ENCODE results near the gene TMF1. TPM values are rescaled to one million over a fixed set of nuclear protein-coding genes. Genes with fewer than 3 reads are reported as not detected.
A peak's percentile ranks its signal among the peaks of the same experiment; 100 is the strongest.

Gene TMF1
- polyA plus RNA-seq, 6 donors from 2014 or later: 26.1 to 65.0 (median 54.4) TPM

DNA sequence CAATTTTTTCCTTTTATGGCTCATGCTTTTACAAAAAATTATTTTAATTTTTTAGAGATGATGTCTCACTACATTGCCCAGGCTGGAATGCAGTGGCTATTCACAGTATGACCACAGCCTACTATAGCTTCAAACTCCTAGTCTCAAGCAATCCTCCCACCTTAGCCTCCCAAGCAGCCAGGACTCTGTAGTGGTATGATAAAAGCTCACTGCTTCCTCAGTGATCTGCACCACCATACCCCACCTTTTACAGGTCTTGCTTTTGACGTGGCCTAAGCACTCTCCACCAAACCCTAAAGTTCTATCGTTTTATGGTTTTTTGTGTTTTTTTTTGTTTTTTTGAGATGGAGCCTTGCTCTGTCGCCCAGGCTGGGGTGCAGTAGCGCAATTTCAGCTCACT is 14.0 kb upstream of the TMF1 start:
- no peaks in the 10 kb centered on the region for H3K9me3 Mint-ChIP-seq
- H3K36me3 Mint-ChIP-seq: peaks cover 7 to 15% of the 10 kb centered on the region in 2 donors
- ATAC-seq (ENCODE audit: low read depth in 2 of 2): no peak
- H3K4me3 Mint-ChIP-seq: no peak overlapping the region
- no peaks in the 10 kb centered on the region for H3K27me3 Mint-ChIP-seq
- no peak for DNase-seq
- no peak overlapping the region for H3K27ac Mint-ChIP-seq
- H3K4me1 Mint-ChIP-seq: peaks cover 0 to 16% (median 7%) of the 10 kb centered on the region in 3 donors

GRCh38 chr3:69065318-69065964 is 13.3 kb upstream of the TMF1 start:
- H3K36me3 Mint-ChIP-seq: peaks cover 7 to 13% of the 10 kb centered on the region in 2 donors
- DNase-seq (no peak), ATAC-seq (ENCODE audit: low read depth in 2 of 2) (no peak)
- peak overlapping the region in 2 of 6 donors; percentile 49 to 57 for H3K27ac Mint-ChIP-seq
- H3K4me3 Mint-ChIP-seq: no peak overlapping the region
- no peaks in the 10 kb centered on the region for H3K9me3 Mint-ChIP-seq
- H3K27me3 Mint-ChIP-seq: no peaks in the 10 kb centered on the region
- H3K4me1 Mint-ChIP-seq: peaks cover 0 to 12% (median 0%) of the 10 kb centered on the region in 3 donors

DNA sequence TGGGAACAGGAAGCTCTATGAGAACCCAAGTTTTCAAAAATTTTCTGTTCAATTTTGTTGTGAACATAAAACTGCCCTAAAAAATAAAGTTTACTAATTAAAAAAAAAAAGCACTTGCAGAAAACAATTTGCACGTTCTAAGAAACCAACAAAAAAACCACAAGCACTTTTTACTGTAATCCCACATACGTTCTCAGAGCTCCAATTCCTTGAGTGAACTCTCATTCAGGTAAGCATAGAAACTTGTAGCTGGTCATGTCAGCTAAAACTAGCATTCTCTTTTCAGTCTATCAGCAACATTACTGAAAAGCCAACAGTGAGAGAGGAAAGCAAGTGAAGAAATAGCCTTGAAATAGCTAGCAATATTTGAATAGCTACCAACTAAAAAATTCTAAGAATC is 11.5 kb upstream of the TMF1 start:
- H3K4me1 Mint-ChIP-seq: peaks cover 13 to 23% (median 13%) of the 10 kb centered on the region in 3 donors
- no peaks in the 10 kb centered on the region for H3K9me3 Mint-ChIP-seq
- peaks cover 19 to 23% of the 10 kb centered on the region in 2 donors for H3K36me3 Mint-ChIP-seq
- no peak overlapping the region for H3K4me3 Mint-ChIP-seq
- H3K27me3 Mint-ChIP-seq: no peaks in the 10 kb centered on the region
- no peak for DNase-seq
- ATAC-seq (ENCODE audit: low read depth in 2 of 2): no peak
- peak overlapping the region in 3 of 6 donors; percentile 6 to 33 (median 19) for H3K27ac Mint-ChIP-seq

- H3K36me3 Mint-ChIP-seq: peaks cover 26 to 27% of the 10 kb centered on the region in 2 donors
- H3K4me3 Mint-ChIP-seq: no peak overlapping the region
- H3K27me3 Mint-ChIP-seq: no peaks in the 10 kb centered on the region
- DNase-seq: no peak
- peaks cover 18 to 34% (median 19%) of the 10 kb centered on the region in 3 donors for H3K4me1 Mint-ChIP-seq
- ATAC-seq (ENCODE audit: low read depth in 2 of 2): no peak
- no peaks in the 10 kb centered on the region for H3K9me3 Mint-ChIP-seq
- H3K27ac Mint-ChIP-seq: peak overlapping the region; percentile 80 to 98 (median 92)
Observed at GRCh38 chr3:69059688-69060087, 7.6 kb upstream of the TMF1 start.

DNA sequence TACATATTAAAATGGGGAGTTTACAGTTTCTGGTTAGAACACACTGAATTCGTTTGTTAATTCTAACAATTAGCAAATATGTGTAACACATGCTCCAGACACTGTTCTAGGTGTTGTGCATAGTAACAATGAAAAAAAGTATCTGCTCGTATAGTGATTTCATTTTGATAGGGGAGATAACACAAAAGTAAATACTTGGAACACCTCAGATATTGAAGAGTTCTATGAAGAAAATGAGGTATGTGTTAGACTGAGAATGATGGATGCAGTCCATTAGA is 6.8 kb upstream of the TMF1 start:
- Mint-ChIP-seq H3K4me1 (peaks cover 18 to 34% (median 19%) of the 10 kb centered on the region in 3 donors), H3K27ac (peak overlapping the region; percentile 80 to 98 (median 92)), H3K9me3 (no peaks in the 10 kb centered on the region), H3K27me3 (no peaks in the 10 kb centered on the region), H3K36me3 (peaks cover 26 to 27% of the 10 kb centered on the region in 2 donors), H3K4me3 (peak overlapping the region in 7 of 8 donors; percentile 5 to 82 (median 65))
- DNase-seq (no peak), ATAC-seq (ENCODE audit: low read depth in 2 of 2) (no peak)

DNA sequence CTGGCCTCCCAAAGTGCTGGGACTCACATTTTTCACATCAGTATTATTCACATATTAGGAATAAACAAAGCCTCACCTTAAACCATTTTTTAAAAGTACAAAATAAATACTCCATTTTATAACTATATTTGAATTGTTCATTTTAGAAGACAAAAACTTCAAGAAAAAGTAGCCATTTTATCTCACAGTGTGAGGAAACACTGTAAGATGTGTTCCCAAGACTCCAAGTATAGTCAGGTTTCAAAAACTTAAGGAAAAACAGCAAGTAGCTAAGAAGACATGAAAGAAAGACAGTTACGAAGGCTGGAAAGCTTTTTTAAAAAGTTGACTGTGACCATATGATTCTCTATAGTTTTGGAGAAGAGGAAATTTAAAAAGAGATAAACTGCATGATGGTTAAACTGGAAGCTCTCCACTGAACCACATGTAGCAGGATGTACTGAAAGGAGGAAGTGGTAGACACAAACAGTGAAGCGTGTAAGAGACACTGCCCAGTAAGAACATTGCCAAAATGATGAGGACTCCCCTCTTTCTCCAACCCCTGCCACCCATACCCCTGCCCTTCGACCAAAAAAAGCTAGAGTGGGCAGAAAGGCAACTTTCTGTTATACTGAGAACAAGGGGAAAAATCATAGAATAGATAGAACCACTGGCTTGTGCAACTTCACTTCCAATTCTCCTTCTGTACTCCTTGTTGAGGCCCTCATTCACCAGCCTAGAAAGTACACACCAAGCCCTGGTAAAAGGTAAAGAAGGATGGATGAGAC is 6.2 kb upstream of the TMF1 start:
- no peaks in the 10 kb centered on the region for H3K27me3 Mint-ChIP-seq
- DNase-seq (peak; percentile 70), ATAC-seq (ENCODE audit: low read depth in 2 of 2) (peak; percentile 100)
- peak overlapping the region; percentile 5 to 82 (median 70) for H3K4me3 Mint-ChIP-seq
- peak overlapping the region; percentile 80 to 98 (median 92) for H3K27ac Mint-ChIP-seq
- H3K4me1 Mint-ChIP-seq: peaks cover 18 to 34% (median 19%) of the 10 kb centered on the region in 3 donors
- peaks cover 26 to 27% of the 10 kb centered on the region in 2 donors for H3K36me3 Mint-ChIP-seq
- no peaks in the 10 kb centered on the region for H3K9me3 Mint-ChIP-seq

GRCh38 chr3:69052472-69052898 is 352 bp upstream of the TMF1 start:
- H3K36me3 Mint-ChIP-seq: peaks cover 9 to 14% of the 10 kb centered on the region in 2 donors

GRCh38 chr3:69048990-69049389 is 3.1 kb downstream of the TMF1 start:
- Mint-ChIP-seq H3K27me3 (no peaks in the 10 kb centered on the region), H3K4me1 (peaks cover 34 to 51% (median 35%) of the 10 kb centered on the region in 3 donors)
- no peak for DNase-seq

More at GRCh38 chr3:69052472-69052898, 352 bp upstream of the TMF1 start:
- Mint-ChIP-seq H3K4me1 (peaks cover 25 to 50% (median 31%) of the 10 kb centered on the region in 3 donors), H3K27me3 (no peaks in the 10 kb centered on the region), H3K9me3 (no peaks in the 10 kb centered on the region), H3K27ac (peak overlapping the region; percentile 99), H3K4me3 (peak overlapping the region; percentile 96 to 100 (median 98))
- no peak for DNase-seq
- no peak for ATAC-seq (ENCODE audit: low read depth in 2 of 2)

GRCh38 chr3:69044608-69045007 is 7.5 kb downstream of the TMF1 start:
- Mint-ChIP-seq H3K9me3 (no peaks in the 10 kb centered on the region), H3K4me3 (no peak overlapping the region), H3K27me3 (no peaks in the 10 kb centered on the region), H3K4me1 (peaks cover 19 to 27% (median 26%) of the 10 kb centered on the region in 3 donors), H3K36me3 (peaks cover 28 to 30% of the 10 kb centered on the region in 2 donors), H3K27ac (no peak overlapping the region)
- DNase-seq (no peak), ATAC-seq (ENCODE audit: low read depth in 2 of 2) (no peak)

More at GRCh38 chr3:69048990-69049389, 3.1 kb downstream of the TMF1 start:
- H3K4me3 Mint-ChIP-seq: peak overlapping the region in 4 of 8 donors; percentile 21 to 96 (median 48)
- H3K9me3 Mint-ChIP-seq: no peaks in the 10 kb centered on the region
- peaks cover 12 to 15% of the 10 kb centered on the region in 2 donors for H3K36me3 Mint-ChIP-seq
- peak overlapping the region in 3 of 6 donors; percentile 43 to 86 (median 52) for H3K27ac Mint-ChIP-seq
- ATAC-seq (ENCODE audit: low read depth in 2 of 2): no peak

DNA sequence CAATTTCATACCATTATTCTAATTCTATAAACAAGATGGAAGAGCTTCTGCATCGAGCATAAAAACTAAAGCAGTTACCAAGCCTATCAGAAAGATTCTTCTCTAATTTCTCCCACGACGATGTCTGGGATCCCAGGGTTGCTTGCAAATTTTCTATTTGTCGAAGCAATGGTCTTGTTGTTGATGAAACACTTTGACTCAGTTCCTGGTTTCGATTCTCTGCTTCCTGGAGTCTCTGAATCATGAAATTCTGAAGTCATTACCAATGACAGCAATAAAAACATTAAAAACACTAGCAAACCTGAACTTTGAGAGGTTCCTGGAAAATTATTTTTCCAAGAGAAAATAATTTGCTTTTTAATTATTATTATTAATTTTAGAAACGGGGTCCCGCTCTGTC is 18.7 kb downstream of the TMF1 start:
- H3K36me3 Mint-ChIP-seq: peaks cover 16 to 35% of the 10 kb centered on the region in 2 donors
- H3K27me3 Mint-ChIP-seq: no peaks in the 10 kb centered on the region
- ATAC-seq (ENCODE audit: low read depth in 2 of 2) (no peak), DNase-seq (no peak)
- no peaks in the 10 kb centered on the region for H3K9me3 Mint-ChIP-seq
- H3K4me1 Mint-ChIP-seq: peaks cover 0 to 3% (median 0%) of the 10 kb centered on the region in 3 donors
- H3K27ac Mint-ChIP-seq: no peak overlapping the region
- no peak overlapping the region for H3K4me3 Mint-ChIP-seq

DNA sequence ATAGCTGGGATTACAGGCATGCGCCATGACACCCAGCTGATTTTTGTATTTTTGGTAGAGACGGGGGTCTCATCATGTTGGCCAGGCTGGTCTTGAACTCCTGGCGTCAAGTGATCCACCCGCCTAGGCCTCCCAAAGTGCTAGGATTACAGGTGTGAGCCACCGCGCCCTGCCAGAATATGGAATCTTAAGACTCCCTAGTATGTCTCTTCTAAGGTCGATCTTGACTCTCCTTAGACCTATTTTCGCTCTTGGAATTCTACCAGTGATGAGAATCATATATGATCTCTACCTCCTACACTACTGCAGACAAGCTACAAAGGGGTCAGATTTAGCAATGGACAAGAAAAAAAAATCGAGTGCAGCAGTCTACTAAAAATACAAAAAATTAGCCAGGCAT is 19.4 kb downstream of the TMF1 start:
- peaks cover 16 to 40% of the 10 kb centered on the region in 2 donors for H3K36me3 Mint-ChIP-seq

DNA sequence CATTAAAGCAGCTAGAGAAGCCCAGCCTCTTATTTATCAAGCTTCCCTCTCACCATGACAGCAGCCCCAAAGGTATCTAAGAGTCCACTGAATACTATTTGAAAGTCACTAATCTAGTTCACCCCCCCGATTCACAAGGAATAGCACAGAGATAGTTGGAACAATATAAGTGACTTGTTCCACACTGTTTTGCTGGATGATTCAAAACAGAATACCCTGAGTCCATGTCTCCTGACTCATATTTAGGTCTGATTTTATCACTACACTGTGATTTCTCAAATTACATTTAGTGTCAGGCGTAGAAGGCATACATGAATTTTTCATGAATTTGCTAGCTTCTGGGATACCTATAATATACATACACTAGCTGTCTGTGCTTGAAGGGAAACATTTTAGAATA is 20.0 kb downstream of the TMF1 start:
- no peak for ATAC-seq (ENCODE audit: low read depth in 2 of 2)
- Mint-ChIP-seq H3K4me1 (peaks cover 0 to 3% (median 0%) of the 10 kb centered on the region in 3 donors), H3K27me3 (no peaks in the 10 kb centered on the region), H3K4me3 (no peak overlapping the region), H3K36me3 (peaks cover 16 to 41% of the 10 kb centered on the region in 2 donors), H3K27ac (peak overlapping the region in 1 of 6 donors; percentile 49), H3K9me3 (no peaks in the 10 kb centered on the region)
- no peak for DNase-seq

More for the DNA sequence above, 19.4 kb downstream of the TMF1 start:
- Mint-ChIP-seq H3K9me3 (no peaks in the 10 kb centered on the region), H3K27ac (peak overlapping the region in 2 of 6 donors; percentile 0 to 44), H3K27me3 (no peaks in the 10 kb centered on the region), H3K4me1 (peaks cover 0 to 3% (median 0%) of the 10 kb centered on the region in 3 donors), H3K4me3 (no peak overlapping the region)
- DNase-seq: no peak
- ATAC-seq (ENCODE audit: low read depth in 2 of 2): no peak

DNA sequence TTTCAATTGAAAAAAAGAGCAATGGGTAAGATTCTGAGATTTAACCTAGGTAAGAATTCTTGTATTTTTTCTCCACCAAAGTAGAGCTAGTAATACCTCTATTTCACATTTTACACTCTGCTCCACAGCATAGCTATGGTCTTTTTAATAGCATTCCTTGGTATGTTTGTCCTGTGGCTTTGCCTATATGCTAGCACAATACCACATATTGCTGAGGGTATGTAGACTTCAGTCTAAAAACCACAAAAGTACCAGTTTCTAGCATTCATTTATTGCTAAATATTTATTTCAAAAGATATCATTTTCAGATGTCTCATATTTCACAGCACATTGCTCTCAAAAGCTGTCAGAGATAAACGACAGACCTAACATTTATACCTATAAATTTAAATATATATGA is 20.5 kb downstream of the TMF1 start:
- H3K4me3 Mint-ChIP-seq: no peak overlapping the region
- DNase-seq (no peak), ATAC-seq (ENCODE audit: low read depth in 2 of 2) (no peak)
- no peaks in the 10 kb centered on the region for H3K27me3 Mint-ChIP-seq
- H3K4me1 Mint-ChIP-seq: peaks cover 0 to 3% (median 0%) of the 10 kb centered on the region in 3 donors
- H3K27ac Mint-ChIP-seq: no peak overlapping the region
- H3K9me3 Mint-ChIP-seq: no peaks in the 10 kb centered on the region
- peaks cover 16 to 37% of the 10 kb centered on the region in 2 donors for H3K36me3 Mint-ChIP-seq

DNA sequence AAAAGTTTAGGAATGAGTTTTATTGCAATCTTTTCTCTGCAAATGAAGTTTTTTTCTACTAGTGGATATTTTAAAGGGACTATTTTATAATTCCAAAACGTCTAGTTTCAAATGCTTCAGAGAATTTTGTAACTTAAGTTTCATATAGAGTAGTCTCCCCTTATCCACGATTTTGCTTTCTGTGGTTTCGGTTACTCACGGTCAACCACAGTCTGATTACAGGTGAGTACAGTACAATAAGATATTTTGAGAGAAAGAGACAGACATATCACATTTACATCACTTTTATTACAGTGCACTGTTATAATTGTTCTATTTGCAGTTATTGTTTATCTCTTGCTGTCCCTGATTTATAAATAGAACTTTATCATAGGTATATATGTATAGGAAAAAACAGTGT is 31.3 kb downstream of the TMF1 start:
- no peak for ATAC-seq (ENCODE audit: low read depth in 2 of 2)
- no peak overlapping the region for H3K4me3 Mint-ChIP-seq
- no peaks in the 10 kb centered on the region for H3K9me3 Mint-ChIP-seq
- H3K27me3 Mint-ChIP-seq: no peaks in the 10 kb centered on the region
- no peaks in the 10 kb centered on the region for H3K4me1 Mint-ChIP-seq
- H3K36me3 Mint-ChIP-seq: peaks cover 7 to 13% of the 10 kb centered on the region in 2 donors
- DNase-seq: no peak
- no peak overlapping the region for H3K27ac Mint-ChIP-seq

Measured in naive B cell (primary cell).